Measurements from ENCODE around the gene HPS1. TPM values are rescaled to one million over a fixed set of nuclear protein-coding genes. Genes with fewer than 3 reads are reported as not detected.

The HPS1 gene
- total RNA-seq, 1 donor from 2014 or later, result 104 TPM

GRCh38 chr10:98429320-98430072, 17.2 kb downstream of the HPS1 start:
- Mint-ChIP-seq H3K4me1 (no peaks in the 10 kb centered on the region), H3K36me3 (ENCODE audit: low read depth) (peaks cover 81% of the 10 kb centered on the region), H3K27me3 (no peaks in the 10 kb centered on the region), H3K9me3 (peaks cover 5% of the 10 kb centered on the region), H3K4me3 (no peak overlapping the region), H3K27ac (no peak overlapping the region)
- CTCF ChIA-PET, result no interaction called here
- POLR2A ChIA-PET, result no interaction called here
- DNase-seq, result no peak
- ATAC-seq (ENCODE audit: low read depth), result no peak
- intact Hi-C loops (cut with micrococcal nuclease), result no loop called here
- TF ChIP-seq, protein P1, sequence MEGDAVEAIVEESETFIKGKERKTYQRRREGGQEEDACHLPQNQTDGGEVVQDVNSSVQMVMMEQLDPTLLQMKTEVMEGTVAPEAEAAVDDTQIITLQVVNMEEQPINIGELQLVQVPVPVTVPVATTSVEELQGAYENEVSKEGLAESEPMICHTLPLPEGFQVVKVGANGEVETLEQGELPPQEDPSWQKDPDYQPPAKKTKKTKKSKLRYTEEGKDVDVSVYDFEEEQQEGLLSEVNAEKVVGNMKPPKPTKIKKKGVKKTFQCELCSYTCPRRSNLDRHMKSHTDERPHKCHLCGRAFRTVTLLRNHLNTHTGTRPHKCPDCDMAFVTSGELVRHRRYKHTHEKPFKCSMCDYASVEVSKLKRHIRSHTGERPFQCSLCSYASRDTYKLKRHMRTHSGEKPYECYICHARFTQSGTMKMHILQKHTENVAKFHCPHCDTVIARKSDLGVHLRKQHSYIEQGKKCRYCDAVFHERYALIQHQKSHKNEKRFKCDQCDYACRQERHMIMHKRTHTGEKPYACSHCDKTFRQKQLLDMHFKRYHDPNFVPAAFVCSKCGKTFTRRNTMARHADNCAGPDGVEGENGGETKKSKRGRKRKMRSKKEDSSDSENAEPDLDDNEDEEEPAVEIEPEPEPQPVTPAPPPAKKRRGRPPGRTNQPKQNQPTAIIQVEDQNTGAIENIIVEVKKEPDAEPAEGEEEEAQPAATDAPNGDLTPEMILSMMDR (IDR thresholded peaks at IDR 0.05), result no peak

DNA sequence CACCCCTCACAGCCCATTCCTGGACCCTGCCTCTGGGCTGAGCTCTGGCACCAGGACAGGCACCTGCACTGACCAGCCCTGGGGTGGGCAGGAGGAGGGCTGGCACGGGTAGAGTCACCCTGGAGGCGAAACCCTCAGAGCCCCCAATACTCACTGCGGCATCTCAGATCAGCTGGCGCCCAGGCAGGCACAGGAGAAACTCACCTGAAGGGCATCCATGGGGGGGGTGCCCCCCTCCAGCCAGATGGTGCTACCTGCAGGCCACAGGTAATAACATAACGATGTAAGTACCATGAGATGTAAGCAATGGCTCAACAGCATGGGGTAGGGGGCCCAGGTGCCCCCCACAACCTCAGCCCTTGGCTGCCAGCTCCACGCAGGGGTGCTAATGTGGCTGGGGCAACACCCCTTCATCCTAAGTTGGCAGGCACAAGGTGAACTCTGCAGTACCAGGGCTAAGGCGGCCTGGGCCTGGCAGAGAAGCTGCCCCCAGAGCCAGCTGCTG, 19.7 kb downstream of the HPS1 start:
- H3K27me3 Mint-ChIP-seq, result no peaks in the 10 kb centered on the region
- H3K9me3 Mint-ChIP-seq, result no peaks in the 10 kb centered on the region
- no peaks in the 10 kb centered on the region for H3K4me1 Mint-ChIP-seq
- intact Hi-C loops (cut with micrococcal nuclease), result no loop called here
- ChIA-PET POLR2A (no interaction called here), CTCF (interaction anchor here (3.6 kb wide), 1 partner anchor 9 kb away, joined by 18 read pairs; no protein-coding TSS in a partner anchor)
- no peak overlapping the region for H3K27ac Mint-ChIP-seq
- no peak overlapping the region for H3K4me3 Mint-ChIP-seq
- peaks cover 79% of the 10 kb centered on the region for H3K36me3 Mint-ChIP-seq (ENCODE audit: low read depth)
- ATAC-seq (ENCODE audit: low read depth), result no peak
- no peak for DNase-seq
- TF ChIP-seq, protein P1 (IDR thresholded peaks at IDR 0.05), result no peak

GRCh38 chr10:98425511-98426352, 21.0 kb downstream of the HPS1 start:
- CTCF ChIA-PET, result interaction anchor here (0.7 to 3.6 kb wide), 6 partner anchors 10 to 821 kb away, joined by 3 to 18 read pairs (median 6); no protein-coding TSS in a partner anchor
- POLR2A ChIA-PET, result interaction anchor here (0.8 kb wide), 1 partner anchor 20 kb away, joined by 3 read pairs; the partner anchor contains the start of gene HPS1
- no peak overlapping the region for H3K27ac Mint-ChIP-seq
- intact Hi-C loops (cut with micrococcal nuclease), result loop anchor here (1.0 kb wide), 2 partner anchors 21 to 239 kb away; partner anchors contain the start of gene HPS1
- H3K4me3 Mint-ChIP-seq, result no peak overlapping the region
- no peaks in the 10 kb centered on the region for H3K9me3 Mint-ChIP-seq
- ATAC-seq (ENCODE audit: low read depth) (peak; percentile 85), DNase-seq (no peak)
- H3K36me3 Mint-ChIP-seq (ENCODE audit: low read depth), result peaks cover 78% of the 10 kb centered on the region
- TF ChIP-seq, protein P1 (IDR thresholded peaks at IDR 0.05), result no peak
- H3K4me1 Mint-ChIP-seq, result peaks cover 6% of the 10 kb centered on the region
- no peaks in the 10 kb centered on the region for H3K27me3 Mint-ChIP-seq

DNA sequence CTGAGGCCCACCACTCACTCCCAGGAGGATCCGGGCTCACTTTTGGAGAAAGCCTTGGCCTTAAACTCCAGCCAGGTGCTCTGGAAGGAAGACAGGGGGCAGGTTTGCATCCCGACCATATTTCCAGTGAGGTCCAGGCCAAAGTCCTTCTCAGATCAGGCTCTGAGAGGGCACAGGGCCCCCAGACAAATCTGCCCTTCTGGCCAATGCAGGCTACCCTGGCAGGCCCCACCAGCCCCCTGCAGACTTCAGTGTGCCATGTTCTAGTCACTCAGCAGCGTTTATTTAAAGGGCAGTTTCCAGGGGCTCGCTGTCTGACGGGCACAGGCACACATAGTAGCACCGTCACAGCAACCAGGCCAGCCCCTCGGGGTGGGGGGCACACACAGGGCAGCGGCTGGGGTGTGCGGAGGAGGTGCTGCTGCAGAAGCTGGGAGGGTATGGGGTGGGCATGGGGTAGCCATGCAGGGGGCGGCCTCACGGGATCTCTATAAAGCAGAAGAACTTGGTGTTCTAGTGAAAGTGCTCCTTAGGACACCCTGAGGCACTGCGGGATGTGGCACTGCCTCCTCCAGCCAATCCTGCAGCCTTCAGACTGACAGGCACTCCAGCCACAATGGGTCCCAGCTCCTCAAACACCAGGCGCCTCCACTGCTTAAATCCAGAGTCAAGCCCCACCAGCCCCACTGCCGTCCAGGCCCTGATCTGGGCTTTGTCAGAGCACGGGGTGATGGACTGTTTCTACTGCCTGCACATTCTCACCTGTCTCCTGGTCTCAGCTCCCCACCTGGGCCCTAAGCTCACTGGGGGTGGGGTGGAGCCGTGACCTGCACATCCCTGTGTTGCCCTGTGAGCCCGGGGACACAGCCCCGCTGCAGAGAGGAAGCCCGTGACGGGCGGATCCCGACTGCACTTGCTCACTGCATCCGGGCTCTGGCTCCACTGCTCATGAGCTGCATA, 22.2 kb downstream of the HPS1 start:
- ChIA-PET CTCF (interaction anchor here (1.2 to 3.6 kb wide), 3 partner anchors 11 to 19 kb away, joined by 3 to 18 read pairs (median 3); no protein-coding TSS in a partner anchor), POLR2A (no interaction called here)
- intact Hi-C loops (cut with micrococcal nuclease), result loop anchor here (1.0 kb wide), 2 partner anchors 22 to 240 kb away; partner anchors contain the start of gene HPS1
- DNase-seq (no peak), ATAC-seq (ENCODE audit: low read depth) (no peak)
- H3K36me3 Mint-ChIP-seq (ENCODE audit: low read depth), result peaks cover 73% of the 10 kb centered on the region
- H3K27ac Mint-ChIP-seq, result no peak overlapping the region
- no peak overlapping the region for H3K4me3 Mint-ChIP-seq
- H3K4me1 Mint-ChIP-seq, result peaks cover 6% of the 10 kb centered on the region
- no peaks in the 10 kb centered on the region for H3K27me3 Mint-ChIP-seq
- TF ChIP-seq, protein P1 (IDR thresholded peaks at IDR 0.05), result no peak
- H3K9me3 Mint-ChIP-seq, result no peaks in the 10 kb centered on the region
